ENCODE data around the gene MRTFB.

The MRTFB gene

GRCh38 chr16:14050291-14051027 lies 20.7 kb upstream of the MRTFB start:
- no peak for DNase-seq (ENCODE audit: low spot score)
- in situ Hi-C loops (cut with MboI; ENCODE audit: low sequenced_read_pairs, unreplicated experiment) = no loop called here
- no peak for TF ChIP-seq CTCF (IDR thresholded peaks at IDR 0.05; ENCODE audit: borderline replicate concordance, control extremely low read depth, extremely low read depth, insufficient read depth, missing control alignments)

GRCh38 chr16:14051103-14051729 lies 19.9 kb upstream of the MRTFB start:
- DNase-seq (ENCODE audit: low spot score) = no peak
- no peak for TF ChIP-seq CTCF (IDR thresholded peaks at IDR 0.05; ENCODE audit: borderline replicate concordance, control extremely low read depth, extremely low read depth, insufficient read depth, missing control alignments)
- in situ Hi-C loops (cut with MboI; ENCODE audit: low sequenced_read_pairs, unreplicated experiment) = no loop called here

GRCh38 chr16:14056970-14057369 lies 14.1 kb upstream of the MRTFB start:
- TF ChIP-seq CTCF (IDR thresholded peaks at IDR 0.05; ENCODE audit: borderline replicate concordance, control extremely low read depth, extremely low read depth, insufficient read depth, missing control alignments) = no peak
- in situ Hi-C loops (cut with MboI; ENCODE audit: low sequenced_read_pairs, unreplicated experiment) = no loop called here
- no peak for DNase-seq (ENCODE audit: low spot score)

GRCh38 chr16:14057878-14058382 lies 13.2 kb upstream of the MRTFB start:
- in situ Hi-C loops (cut with MboI; ENCODE audit: low sequenced_read_pairs, unreplicated experiment) = no loop called here
- TF ChIP-seq CTCF (IDR thresholded peaks at IDR 0.05; ENCODE audit: borderline replicate concordance, control extremely low read depth, extremely low read depth, insufficient read depth, missing control alignments) = no peak
- no peak for DNase-seq (ENCODE audit: low spot score)

- TF ChIP-seq CTCF (IDR thresholded peaks at IDR 0.05; ENCODE audit: borderline replicate concordance, control extremely low read depth, extremely low read depth, insufficient read depth, missing control alignments) = no peak
- in situ Hi-C loops (cut with MboI; ENCODE audit: low sequenced_read_pairs, unreplicated experiment) = no loop called here
- DNase-seq (ENCODE audit: low spot score) = no peak
Observed at GRCh38 chr16:14061732-14062259, 9.3 kb upstream of the MRTFB start.

GRCh38 chr16:14062261-14062660 lies 8.9 kb upstream of the MRTFB start:
- DNase-seq (ENCODE audit: low spot score) = no peak
- in situ Hi-C loops (cut with MboI; ENCODE audit: low sequenced_read_pairs, unreplicated experiment) = no loop called here
- no peak for TF ChIP-seq CTCF (IDR thresholded peaks at IDR 0.05; ENCODE audit: borderline replicate concordance, control extremely low read depth, extremely low read depth, insufficient read depth, missing control alignments)
